ENCODE data around the gene UGCG. TPM values are rescaled to one million over a fixed set of nuclear protein-coding genes. Genes with fewer than 3 reads are reported as not detected.
A peak's percentile ranks its signal among the peaks of the same experiment; 100 is the strongest.

UGCG gene
- total and polyA plus RNA-seq, 9 of the 15 experiments (the other 6 are each of a cell fraction or from before 2014, with no cell fraction given) = 20.0 to 40.3 (median 29.2) TPM

DNA sequence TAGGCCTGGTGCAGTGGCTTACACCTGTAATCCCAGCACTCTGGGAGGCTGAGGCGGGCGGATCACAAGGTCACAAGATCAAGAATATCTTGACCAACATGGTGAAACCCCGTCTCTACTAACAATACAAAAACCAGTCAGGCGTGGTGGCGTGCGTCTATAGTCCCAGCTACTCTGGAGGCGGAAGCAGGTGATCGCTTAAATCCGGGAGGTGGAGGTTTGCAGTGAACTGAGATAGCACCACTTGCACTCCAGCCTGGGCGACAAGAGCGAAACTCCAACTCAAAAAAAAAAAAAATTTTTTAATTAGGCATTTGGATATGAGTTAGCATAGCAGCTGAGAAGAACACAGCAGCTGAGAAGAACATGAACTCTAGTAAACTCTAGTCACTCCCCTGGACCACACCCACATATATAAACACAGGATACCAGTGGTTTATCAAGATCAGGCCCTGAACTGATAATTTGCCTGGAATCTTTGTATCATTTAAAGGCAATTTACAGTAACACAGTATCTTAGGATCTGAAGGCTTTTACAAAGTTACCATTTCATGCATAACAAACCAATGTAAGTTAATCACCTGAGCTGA, 4.6 kb upstream of the UGCG start (continued):
- TF ChIP-seq NFXL1 (CRISPR knock-in tag; IDR thresholded peaks at IDR 0.05) (no peak), ATF1 (CRISPR knock-in tag; IDR thresholded peaks at IDR 0.05) (no peak), ATF1 (tag; IDR thresholded peaks at IDR 0.05) (0 out of 2 replicates have a peak, but pooled peaks have one; percentile 17), NONO (IDR thresholded peaks at IDR 0.05; ENCODE audit: low read depth in 2 of 2, low read length in 1 of 2) (no peak), RBM14 (IDR thresholded peaks at IDR 0.05; ENCODE audit: borderline replicate concordance, insufficient read depth, low read depth, low read length) (no peak), RBM34 (IDR thresholded peaks at IDR 0.05; ENCODE audit: borderline replicate concordance, insufficient read depth, low read length) (no peak), FOSL1 (tag; conservative IDR thresholded peaks at IDR 0.05) (peak; percentile 58), JUN (IDR thresholded peaks at IDR 0.05; ENCODE audit: borderline replicate concordance, low read depth, low read length) (no peak), JUN (CRISPR knock-in tag; IDR thresholded peaks at IDR 0.05; ENCODE audit: borderline replicate concordance) (no peak), CREB3L1 (IDR thresholded peaks at IDR 0.05; ENCODE audit: borderline replicate concordance, low read depth) (no peak), YBX1 (IDR thresholded peaks at IDR 0.05) (no peak), ETV1 (tag; conservative IDR thresholded peaks at IDR 0.05; ENCODE audit: low read depth) (peak; percentile 65; the same call in 1 of the 2 replicates), BRD9 (IDR thresholded peaks at IDR 0.05; ENCODE audit: low read depth, partially characterized antibody) (no peak), ETS2 (tag; IDR thresholded peaks at IDR 0.05; ENCODE audit: borderline replicate concordance, poor library complexity, severe bottlenecking) (no peak), RERE (CRISPR knock-in tag; IDR thresholded peaks at IDR 0.05; ENCODE audit: borderline replicate concordance) (no peak), CBFB (CRISPR knock-in tag; IDR thresholded peaks at IDR 0.05) (no peak)
- TF ChIP-seq, protein P1, sequence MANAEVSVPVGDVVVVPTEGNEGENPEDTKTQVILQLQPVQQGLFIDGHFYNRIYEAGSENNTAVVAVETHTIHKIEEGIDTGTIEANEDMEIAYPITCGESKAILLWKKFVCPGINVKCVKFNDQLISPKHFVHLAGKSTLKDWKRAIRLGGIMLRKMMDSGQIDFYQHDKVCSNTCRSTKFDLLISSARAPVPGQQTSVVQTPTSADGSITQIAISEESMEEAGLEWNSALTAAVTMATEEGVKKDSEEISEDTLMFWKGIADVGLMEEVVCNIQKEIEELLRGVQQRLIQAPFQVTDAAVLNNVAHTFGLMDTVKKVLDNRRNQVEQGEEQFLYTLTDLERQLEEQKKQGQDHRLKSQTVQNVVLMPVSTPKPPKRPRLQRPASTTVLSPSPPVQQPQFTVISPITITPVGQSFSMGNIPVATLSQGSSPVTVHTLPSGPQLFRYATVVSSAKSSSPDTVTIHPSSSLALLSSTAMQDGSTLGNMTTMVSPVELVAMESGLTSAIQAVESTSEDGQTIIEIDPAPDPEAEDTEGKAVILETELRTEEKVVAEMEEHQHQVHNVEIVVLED (CRISPR knock-in tag; IDR thresholded peaks at IDR 0.05) = no peak
- TF ChIP-seq, protein P2, sequence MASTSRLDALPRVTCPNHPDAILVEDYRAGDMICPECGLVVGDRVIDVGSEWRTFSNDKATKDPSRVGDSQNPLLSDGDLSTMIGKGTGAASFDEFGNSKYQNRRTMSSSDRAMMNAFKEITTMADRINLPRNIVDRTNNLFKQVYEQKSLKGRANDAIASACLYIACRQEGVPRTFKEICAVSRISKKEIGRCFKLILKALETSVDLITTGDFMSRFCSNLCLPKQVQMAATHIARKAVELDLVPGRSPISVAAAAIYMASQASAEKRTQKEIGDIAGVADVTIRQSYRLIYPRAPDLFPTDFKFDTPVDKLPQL (IDR thresholded peaks at IDR 0.05; ENCODE audit: extremely low read depth, insufficient read length) = no peak
